Stimulated activated CD4-positive, alpha-beta T cell treated with anti-CD3 and anti-CD28 coated beads, Interleukin-1b, Interleukin-23, amount 100 ng/mL, for 1 hour (primary cell): ENCODE data around the gene CADPS2.
"Not testable (repeated sequence)": the region's sequence is repeated elsewhere in the genome, so short reads cannot be mapped to it uniquely, and the experiment has no call there.

Experiments
- DNase-seq, 2 donors: peaks; one replicate each; pipeline ENCODE4 v3.0.0-alpha.2; 2020; ENCODE audit warnings: low read depth in 2 of 2

The CADPS2 gene

GRCh38 chr7:122298618-122299017 lies 587.6 kb downstream of the CADPS2 start:
- no peak for DNase-seq

GRCh38 chr7:122298131-122298530 lies 588.1 kb downstream of the CADPS2 start:
- no peak for DNase-seq

GRCh38 chr7:122291189-122291588 lies 595.1 kb downstream of the CADPS2 start:
- DNase-seq = no peak

GRCh38 chr7:122290476-122290875 lies 595.8 kb downstream of the CADPS2 start:
- no peak for DNase-seq

GRCh38 chr7:122289426-122289825 lies 596.8 kb downstream of the CADPS2 start:
- DNase-seq = no peak

GRCh38 chr7:122284608-122285007 lies 601.7 kb downstream of the CADPS2 start:
- not testable (repeated sequence) for DNase-seq

GRCh38 chr7:122273117-122273516 lies 613.1 kb downstream of the CADPS2 start:
- DNase-seq = no peak

- no peak for DNase-seq
Measured at GRCh38 chr7:122269241-122269640, 617.0 kb downstream of the CADPS2 start.
